A549 (cell line): Measurements from ENCODE around the gene CCNO.

Source experiments
- EHMT2 ChIP-seq: fragments of 200-600 bp; sonication (generic); IDR thresholded peaks from 2 replicates; pipeline ENCODE4 v1.6.1; 2016; ENCODE audit warnings: antibody characterized with exemption, low read depth, mild to moderate bottlenecking, moderate library complexity
- KDM1A ChIP-seq: fragments of 200-600 bp; sonication (generic); IDR thresholded peaks from 2 replicates; pipeline ENCODE4 v1.6.1; 2016; ENCODE audit warnings: low read depth, mild to moderate bottlenecking
- MAFK ChIP-seq: fragments of 450-650 bp; IDR thresholded peaks from 2 replicates; pipeline ENCODE4 v1.6.1; 2014; ENCODE audit not compliant: partially characterized antibody
- NPAS2 ChIP-seq: fragments of 250-450 bp; sonication (Bioruptor Pico); IDR thresholded peaks from 2 replicates; pipeline ENCODE4 v1.8.0; 2022; ENCODE audit warnings: mild to moderate bottlenecking, moderate library complexity, borderline replicate concordance
- PBX3 ChIP-seq: IDR thresholded peaks from 2 replicates; pipeline ENCODE4 v1.6.1; 2012
- POLR2A ChIP-seq: IDR thresholded peaks from 2 replicates; pipeline ENCODE4 v1.6.1; 2012; ENCODE audit warnings: mild to moderate bottlenecking, low read length
- REST ChIP-seq: fragments of 200-600 bp; sonication (generic); IDR thresholded peaks from 2 replicates; pipeline ENCODE4 v1.6.1; 2016; ENCODE audit warnings: antibody characterized with exemption, mild to moderate bottlenecking, moderate library complexity
- TF ChIP-seq, protein P1 (sequence below): fragments of >200 bp; sonication (Bioruptor Twin); formaldehyde crosslinking; IDR thresholded peaks from 3 replicates; pipeline ENCODE4 v1.5.1; 2016
- TF ChIP-seq, protein P2 (sequence below): fragments of 250-450 bp; sonication (Bioruptor Pico); IDR thresholded peaks from 2 replicates; pipeline ENCODE4 v1.5.0; 2021; ENCODE audit warnings: mild to moderate bottlenecking, moderate library complexity, borderline replicate concordance
- TF ChIP-seq, protein P3 (sequence below): IDR thresholded peaks from 2 replicates; pipeline ENCODE4 v1.6.1; 2012; ENCODE audit warnings: low read depth, borderline replicate concordance

GRCh38 chr5:55230086-55230629 is 3.2 kb downstream of the CCNO start:
- TF ChIP-seq NPAS2 (no peak), PBX3 (no peak), KDM1A (no peak), MAFK (no peak), POLR2A (no peak), EHMT2 (no peak), REST (no peak)
- TF ChIP-seq, protein P1, sequence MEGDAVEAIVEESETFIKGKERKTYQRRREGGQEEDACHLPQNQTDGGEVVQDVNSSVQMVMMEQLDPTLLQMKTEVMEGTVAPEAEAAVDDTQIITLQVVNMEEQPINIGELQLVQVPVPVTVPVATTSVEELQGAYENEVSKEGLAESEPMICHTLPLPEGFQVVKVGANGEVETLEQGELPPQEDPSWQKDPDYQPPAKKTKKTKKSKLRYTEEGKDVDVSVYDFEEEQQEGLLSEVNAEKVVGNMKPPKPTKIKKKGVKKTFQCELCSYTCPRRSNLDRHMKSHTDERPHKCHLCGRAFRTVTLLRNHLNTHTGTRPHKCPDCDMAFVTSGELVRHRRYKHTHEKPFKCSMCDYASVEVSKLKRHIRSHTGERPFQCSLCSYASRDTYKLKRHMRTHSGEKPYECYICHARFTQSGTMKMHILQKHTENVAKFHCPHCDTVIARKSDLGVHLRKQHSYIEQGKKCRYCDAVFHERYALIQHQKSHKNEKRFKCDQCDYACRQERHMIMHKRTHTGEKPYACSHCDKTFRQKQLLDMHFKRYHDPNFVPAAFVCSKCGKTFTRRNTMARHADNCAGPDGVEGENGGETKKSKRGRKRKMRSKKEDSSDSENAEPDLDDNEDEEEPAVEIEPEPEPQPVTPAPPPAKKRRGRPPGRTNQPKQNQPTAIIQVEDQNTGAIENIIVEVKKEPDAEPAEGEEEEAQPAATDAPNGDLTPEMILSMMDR, result no peak
- TF ChIP-seq, protein P2, sequence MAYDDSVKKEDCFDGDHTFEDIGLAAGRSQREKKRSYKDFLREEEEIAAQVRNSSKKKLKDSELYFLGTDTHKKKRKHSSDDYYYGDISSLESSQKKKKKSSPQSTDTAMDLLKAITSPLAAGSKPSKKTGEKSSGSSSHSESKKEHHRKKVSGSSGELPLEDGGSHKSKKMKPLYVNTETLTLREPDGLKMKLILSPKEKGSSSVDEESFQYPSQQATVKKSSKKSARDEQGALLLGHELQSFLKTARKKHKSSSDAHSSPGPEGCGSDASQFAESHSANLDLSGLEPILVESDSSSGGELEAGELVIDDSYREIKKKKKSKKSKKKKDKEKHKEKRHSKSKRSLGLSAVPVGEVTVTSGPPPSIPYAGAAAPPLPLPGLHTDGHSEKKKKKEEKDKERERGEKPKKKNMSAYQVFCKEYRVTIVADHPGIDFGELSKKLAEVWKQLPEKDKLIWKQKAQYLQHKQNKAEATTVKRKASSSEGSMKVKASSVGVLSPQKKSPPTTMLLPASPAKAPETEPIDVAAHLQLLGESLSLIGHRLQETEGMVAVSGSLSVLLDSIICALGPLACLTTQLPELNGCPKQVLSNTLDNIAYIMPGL (CRISPR knock-in tag), result no peak
- TF ChIP-seq, protein P3, sequence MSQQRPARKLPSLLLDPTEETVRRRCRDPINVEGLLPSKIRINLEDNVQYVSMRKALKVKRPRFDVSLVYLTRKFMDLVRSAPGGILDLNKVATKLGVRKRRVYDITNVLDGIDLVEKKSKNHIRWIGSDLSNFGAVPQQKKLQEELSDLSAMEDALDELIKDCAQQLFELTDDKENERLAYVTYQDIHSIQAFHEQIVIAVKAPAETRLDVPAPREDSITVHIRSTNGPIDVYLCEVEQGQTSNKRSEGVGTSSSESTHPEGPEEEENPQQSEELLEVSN, result no peak
